ENCODE measurements around the gene KCNV2. TPM values are rescaled to one million over a fixed set of nuclear protein-coding genes. Genes with fewer than 3 reads are reported as not detected.
"Not testable (repeated sequence)": the region's sequence is repeated elsewhere in the genome, so short reads cannot be mapped to it uniquely, and the experiment has no call there.

Gene KCNV2
- total RNA-seq, 1 experiment from 2014 or later: 1.4 TPM

GRCh38 chr9:2700909-2701550, 16.3 kb upstream of the KCNV2 start:
- Histone ChIP-seq H3K4me3 (ENCODE audit: insufficient read depth, low read depth, low read length) (no peak overlapping the region), H3K36me3 (replicated peaks; ENCODE audit: control insufficient read depth, insufficient read depth, low read length) (no peaks in the 10 kb centered on the region), H3K27me3 (ENCODE audit: control insufficient read depth, insufficient read depth, low read length) (no peaks in the 10 kb centered on the region)
- peak; percentile 27 for DNase-seq

DNA sequence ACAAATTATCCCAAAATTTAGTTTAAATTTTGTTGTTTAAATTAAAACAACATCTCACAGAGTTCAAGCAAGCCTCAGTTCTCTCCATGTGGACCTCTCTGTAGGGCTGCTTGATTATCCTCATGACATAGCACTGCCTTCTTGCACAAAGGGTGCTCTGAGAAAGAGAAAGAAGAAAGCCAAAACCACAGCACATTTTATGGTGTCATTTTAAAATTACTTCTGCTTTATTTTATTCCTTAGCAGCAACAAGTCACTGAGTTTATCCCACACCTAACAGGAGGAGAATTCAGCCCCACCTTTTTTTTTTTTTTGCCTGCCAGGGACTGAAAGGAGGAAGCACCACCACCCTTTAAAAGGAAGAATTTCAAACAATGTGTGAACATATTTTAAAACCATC, 12.8 kb upstream of the KCNV2 start:
- Histone ChIP-seq H3K36me3 (replicated peaks; ENCODE audit: control insufficient read depth, insufficient read depth, low read length) (no peaks in the 10 kb centered on the region), H3K4me3 (ENCODE audit: insufficient read depth, low read depth, low read length) (no peak overlapping the region), H3K27me3 (ENCODE audit: control insufficient read depth, insufficient read depth, low read length) (no peaks in the 10 kb centered on the region)
- DNase-seq: no peak

GRCh38 chr9:2707256-2707655, 10.1 kb upstream of the KCNV2 start:
- not testable (repeated sequence) for H3K36me3 ChIP-seq (replicated peaks; ENCODE audit: control insufficient read depth, insufficient read depth, low read length); H3K4me3 ChIP-seq (ENCODE audit: insufficient read depth, low read depth, low read length); H3K27me3 ChIP-seq (ENCODE audit: control insufficient read depth, insufficient read depth, low read length); DNase-seq

GRCh38 chr9:2709645-2710101, 7.6 kb upstream of the KCNV2 start:
- H3K4me3 ChIP-seq (ENCODE audit: insufficient read depth, low read depth, low read length): no peak overlapping the region
- H3K36me3 ChIP-seq (replicated peaks; ENCODE audit: control insufficient read depth, insufficient read depth, low read length): no peaks in the 10 kb centered on the region
- no peak for DNase-seq
- no peaks in the 10 kb centered on the region for H3K27me3 ChIP-seq (ENCODE audit: control insufficient read depth, insufficient read depth, low read length)

GRCh38 chr9:2711716-2712115, 5.6 kb upstream of the KCNV2 start:
- H3K36me3 ChIP-seq (replicated peaks; ENCODE audit: control insufficient read depth, insufficient read depth, low read length): no peaks in the 10 kb centered on the region
- no peak overlapping the region for H3K4me3 ChIP-seq (ENCODE audit: insufficient read depth, low read depth, low read length)
- H3K27me3 ChIP-seq (ENCODE audit: control insufficient read depth, insufficient read depth, low read length): no peaks in the 10 kb centered on the region
- DNase-seq: no peak

- no peak for DNase-seq
- H3K27me3 ChIP-seq (ENCODE audit: control insufficient read depth, insufficient read depth, low read length): no peaks in the 10 kb centered on the region
- no peaks in the 10 kb centered on the region for H3K36me3 ChIP-seq (replicated peaks; ENCODE audit: control insufficient read depth, insufficient read depth, low read length)
- no peak overlapping the region for H3K4me3 ChIP-seq (ENCODE audit: insufficient read depth, low read depth, low read length)
Observed at GRCh38 chr9:2718001-2718697, 839 bp downstream of the KCNV2 start.

- no peaks in the 10 kb centered on the region for H3K36me3 ChIP-seq (replicated peaks; ENCODE audit: control insufficient read depth, insufficient read depth, low read length)
- no peaks in the 10 kb centered on the region for H3K27me3 ChIP-seq (ENCODE audit: control insufficient read depth, insufficient read depth, low read length)
- no peak overlapping the region for H3K4me3 ChIP-seq (ENCODE audit: insufficient read depth, low read depth, low read length)
- DNase-seq: no peak
Observed at GRCh38 chr9:2718698-2719033, 1.4 kb downstream of the KCNV2 start.

GRCh38 chr9:2720179-2720654, 2.9 kb downstream of the KCNV2 start:
- no peak for DNase-seq
- Histone ChIP-seq H3K27me3 (ENCODE audit: control insufficient read depth, insufficient read depth, low read length) (no peaks in the 10 kb centered on the region), H3K4me3 (ENCODE audit: insufficient read depth, low read depth, low read length) (no peak overlapping the region), H3K36me3 (replicated peaks; ENCODE audit: control insufficient read depth, insufficient read depth, low read length) (no peaks in the 10 kb centered on the region)

- no peaks in the 10 kb centered on the region for H3K27me3 ChIP-seq (ENCODE audit: control insufficient read depth, insufficient read depth, low read length)
- no peak overlapping the region for H3K4me3 ChIP-seq (ENCODE audit: insufficient read depth, low read depth, low read length)
- H3K36me3 ChIP-seq (replicated peaks; ENCODE audit: control insufficient read depth, insufficient read depth, low read length): no peaks in the 10 kb centered on the region
- DNase-seq: no peak
Observed at GRCh38 chr9:2722715-2723114, 5.4 kb downstream of the KCNV2 start.

GRCh38 chr9:2723376-2724065, 6.2 kb downstream of the KCNV2 start:
- H3K36me3 ChIP-seq (replicated peaks; ENCODE audit: control insufficient read depth, insufficient read depth, low read length): no peaks in the 10 kb centered on the region
- DNase-seq: no peak
- no peaks in the 10 kb centered on the region for H3K27me3 ChIP-seq (ENCODE audit: control insufficient read depth, insufficient read depth, low read length)
- no peak overlapping the region for H3K4me3 ChIP-seq (ENCODE audit: insufficient read depth, low read depth, low read length)

GRCh38 chr9:2725126-2725525, 7.8 kb downstream of the KCNV2 start:
- DNase-seq: no peak
- no peaks in the 10 kb centered on the region for H3K36me3 ChIP-seq (replicated peaks; ENCODE audit: control insufficient read depth, insufficient read depth, low read length)
- H3K4me3 ChIP-seq (ENCODE audit: insufficient read depth, low read depth, low read length): no peak overlapping the region
- no peaks in the 10 kb centered on the region for H3K27me3 ChIP-seq (ENCODE audit: control insufficient read depth, insufficient read depth, low read length)

DNA sequence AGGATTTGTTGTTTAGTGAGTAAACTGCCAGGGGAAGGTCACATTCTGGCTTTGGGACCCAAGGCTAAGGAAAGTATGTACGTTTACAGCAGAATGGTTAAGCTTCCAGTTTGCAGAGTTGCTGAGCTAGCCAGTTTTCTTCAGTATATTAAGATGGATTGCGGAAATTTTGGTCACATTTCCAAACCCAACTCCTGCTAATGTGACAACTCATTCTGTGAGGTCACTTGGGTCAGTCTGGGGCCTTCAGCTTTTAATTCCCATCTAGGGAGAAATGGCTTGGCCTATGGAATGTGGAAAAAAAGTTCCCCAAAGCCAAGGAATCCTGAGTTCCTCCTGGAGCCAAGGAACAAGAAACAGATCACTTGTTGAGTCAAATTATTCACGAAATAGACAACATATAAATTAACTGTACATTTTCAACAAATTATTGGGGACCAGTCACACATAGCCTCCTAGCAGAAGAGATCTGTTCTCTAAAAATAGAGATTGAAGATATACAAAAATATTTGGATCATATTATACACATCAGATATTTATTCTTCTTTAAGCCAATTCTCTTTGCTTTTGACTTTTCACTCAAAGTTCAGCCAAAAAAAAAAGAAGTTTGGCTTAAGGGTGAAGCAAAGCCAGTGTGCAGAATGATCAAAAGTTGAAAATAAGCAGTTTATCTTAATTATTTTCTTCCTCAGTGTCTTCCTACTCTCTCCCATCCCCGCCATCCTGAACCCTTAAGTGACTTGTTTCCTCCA, 8.8 kb downstream of the KCNV2 start:
- Histone ChIP-seq H3K4me3 (ENCODE audit: insufficient read depth, low read depth, low read length) (no peak overlapping the region), H3K36me3 (replicated peaks; ENCODE audit: control insufficient read depth, insufficient read depth, low read length) (no peaks in the 10 kb centered on the region), H3K27me3 (ENCODE audit: control insufficient read depth, insufficient read depth, low read length) (no peaks in the 10 kb centered on the region)
- DNase-seq: no peak

- no peak for DNase-seq
- no peaks in the 10 kb centered on the region for H3K36me3 ChIP-seq (replicated peaks; ENCODE audit: control insufficient read depth, insufficient read depth, low read length)
- H3K27me3 ChIP-seq (ENCODE audit: control insufficient read depth, insufficient read depth, low read length): no peaks in the 10 kb centered on the region
- no peak overlapping the region for H3K4me3 ChIP-seq (ENCODE audit: insufficient read depth, low read depth, low read length)
Observed at GRCh38 chr9:2726650-2727340, 9.5 kb downstream of the KCNV2 start.

- Histone ChIP-seq H3K4me3 (ENCODE audit: insufficient read depth, low read depth, low read length) (no peak overlapping the region), H3K27me3 (ENCODE audit: control insufficient read depth, insufficient read depth, low read length) (no peaks in the 10 kb centered on the region), H3K36me3 (replicated peaks; ENCODE audit: control insufficient read depth, insufficient read depth, low read length) (no peaks in the 10 kb centered on the region)
- DNase-seq: no peak
Observed at GRCh38 chr9:2727374-2727773, 10.1 kb downstream of the KCNV2 start.

All from H7 (cell line).